HCT116 (cell line): Measurements from ENCODE around the gene SGCA. TPM values are rescaled to one million over a fixed set of nuclear protein-coding genes. Genes with fewer than 3 reads are reported as not detected.

Experiments
- ATAC-seq: fragments of 200-7000 bp; cut with Tn5 transposase; 2 replicates; pipeline ENCODE4 v1.9.1; 2020; ENCODE audit warnings: mild to moderate bottlenecking, moderate library complexity
- BruUV-seq: library from RNA; stranded (reverse); fragments of 400-500 nt; replicated peaks from 2 replicates; lab custom pipeline; 2021; lab: Mats Ljungman, UMichigan
- CTCF ChIA-PET: fragments of 300-600 bp; sonication (Branson Sonifier 250); formaldehyde crosslinking; loops from one replicate; lab custom pipeline; 2021; ENCODE audit warnings: antibody characterized with exemption; lab: Charles Lee
- POLR2A ChIA-PET: fragments of 300-600, 350-600 bp; sonication (Branson Sonifier 250); formaldehyde crosslinking; loops from one replicate; lab custom pipeline; 2021; ENCODE audit warnings: antibody characterized with exemption; lab: Charles Lee
- RAD21 ChIA-PET, 2 experiments: fragments of 300-600 bp; sonication (Branson Sonifier 250); formaldehyde crosslinking; loops; one replicate each; lab custom pipeline; 2023; ENCODE audit warnings: low total read pairs in 2 of 2; ENCODE audit not compliant: uncharacterized antibody in 2 of 2, unreplicated experiment in 2 of 2, low non-redundant PET in 1 of 2; lab: Charles Lee
- DNase-seq: peaks from one replicate; pipeline ENCODE4 v3.0.0-alpha.2; 2010; ENCODE audit warnings: low read depth, low spot score
- H2AFZ ChIP-seq: fragments of 200-600 bp; shearing (Covaris generic), sonication (generic); 2 replicates; pipeline ENCODE4 v1.6.1; 2017; ENCODE audit warnings: low read depth, mixed run types, mixed read lengths, antibody characterized with exemption, low read length; ENCODE audit not compliant: poor library complexity, severe bottlenecking
- H3K27ac ChIP-seq: 2 replicates; pipeline ENCODE4 v1.5.1; 2012; ENCODE audit warnings: low read depth, low read length
- H3K27me3 ChIP-seq: fragments of 200-600 bp; sonication (generic); 2 replicates; pipeline ENCODE4 v1.6.1; 2016; ENCODE audit warnings: mixed run types, low read length, mixed read lengths; ENCODE audit not compliant: insufficient read depth
- H3K36me3 ChIP-seq, 2 experiments: fragments of 200-500 bp in 1 of 2; fragments of 200-600 bp in 1 of 2; sonication (Bioruptor generic) in 1 of 2; sonication (generic) in 1 of 2; 2 replicates each; pipeline versions ENCODE4 v1.5.1 to v1.6.1; 2014 to 2016; ENCODE audit warnings: low read length in 2 of 2, inconsistent platforms in 1 of 2, mixed read lengths in 1 of 2, mixed run types in 1 of 2; ENCODE audit not compliant: insufficient read depth in 2 of 2, control insufficient read depth in 1 of 2
- H3K4me1 ChIP-seq, 2 experiments: fragments of 200-600 bp in 1 of 2; sonication (generic) in 1 of 2; 2 replicates each; pipeline versions ENCODE4 v1.5.1 to v1.6.1; 2012 to 2017; ENCODE audit warnings: low read length in 2 of 2, inconsistent platforms in 1 of 2, mild to moderate bottlenecking in 1 of 2, mixed read lengths in 1 of 2, mixed run types in 1 of 2, moderate library complexity in 1 of 2; ENCODE audit not compliant: insufficient read depth in 2 of 2, control insufficient read depth in 1 of 2
- H3K4me2 ChIP-seq: fragments of 200-600 bp; sonication (generic); 2 replicates; pipeline ENCODE4 v1.6.1; 2017; ENCODE audit warnings: mixed run types, low read length, mixed read lengths
- H3K4me3 ChIP-seq, 2 experiments: fragments of 200-600 bp in 1 of 2; sonication (generic) in 1 of 2; replicated peaks in 1 of 2; 2 replicates each; pipeline ENCODE4 v1.5.1; 2011 to 2016; ENCODE audit warnings: low read length in 2 of 2, control low read depth in 1 of 2, low read depth in 1 of 2, mild to moderate bottlenecking in 1 of 2, mixed read lengths in 1 of 2, mixed run types in 1 of 2
- H3K79me2 ChIP-seq: fragments of 200-600 bp; sonication (generic); 2 replicates; pipeline ENCODE4 v1.6.1; 2017; ENCODE audit warnings: mild to moderate bottlenecking, mixed run types, low read length, moderate library complexity, mixed read lengths; ENCODE audit not compliant: insufficient read depth
- H3K9ac ChIP-seq: fragments of 200-600 bp; sonication (generic); 2 replicates; pipeline ENCODE4 v1.6.1; 2016; ENCODE audit warnings: low read length, mixed read lengths
- H3K9me2 ChIP-seq: fragments of 200-600 bp; sonication (generic), shearing (Covaris generic); 2 replicates; pipeline ENCODE4 v1.6.1; 2017; ENCODE audit warnings: mixed run types, mild to moderate bottlenecking, moderate library complexity; ENCODE audit not compliant: insufficient read depth
- H3K9me3 ChIP-seq, 2 experiments: fragments of 200-500 bp in 1 of 2; fragments of 200-600 bp in 1 of 2; sonication (Bioruptor generic) in 1 of 2; sonication (generic) in 1 of 2; 2 replicates each; pipeline ENCODE4 v1.6.1; 2014 to 2017; ENCODE audit warnings: low read length in 2 of 2, mixed read lengths in 2 of 2, inconsistent platforms in 1 of 2, low read depth in 1 of 2, mild to moderate bottlenecking in 1 of 2, mixed run types in 1 of 2, moderate library complexity in 1 of 2; ENCODE audit not compliant: control insufficient read depth in 1 of 2, insufficient read depth in 1 of 2
- H4K20me1 ChIP-seq: fragments of 200-600 bp; sonication (generic), shearing (Covaris generic); 2 replicates; pipeline ENCODE4 v1.6.1; 2017; ENCODE audit warnings: mixed run types, mild to moderate bottlenecking, moderate library complexity; ENCODE audit not compliant: insufficient read depth
- CBX3 ChIP-seq: IDR thresholded peaks from 2 replicates; pipeline ENCODE4 v1.6.1; 2012; ENCODE audit warnings: low read depth
- CEBPB ChIP-seq: IDR thresholded peaks from 2 replicates; pipeline ENCODE4 v1.6.1; 2012; ENCODE audit warnings: low read depth
- EGR1 ChIP-seq: IDR thresholded peaks from 2 replicates; pipeline ENCODE4 v1.6.1; 2012; ENCODE audit warnings: low read depth
- ELF1 ChIP-seq: IDR thresholded peaks from 2 replicates; pipeline ENCODE4 v1.6.1; 2012; ENCODE audit warnings: low read depth, borderline replicate concordance
- EZH2 ChIP-seq: fragments of 200-600 bp; sonication (generic); IDR thresholded peaks from 2 replicates; pipeline ENCODE4 v1.6.1; 2017; ENCODE audit warnings: antibody characterized with exemption, mixed run types
- FOSL1 ChIP-seq: IDR thresholded peaks from 2 replicates; pipeline ENCODE4 v1.6.1; 2012; ENCODE audit warnings: low read depth
- JUND ChIP-seq: IDR thresholded peaks from 2 replicates; pipeline ENCODE4 v1.6.1; 2012
- POLR2AphosphoS5 ChIP-seq: IDR thresholded peaks from 2 replicates; pipeline ENCODE4 v1.6.1; 2011; ENCODE audit warnings: mild to moderate bottlenecking, low read depth, low read length, moderate library complexity
- RAD21 ChIP-seq: IDR thresholded peaks from 2 replicates; pipeline ENCODE4 v1.6.1; 2012; ENCODE audit warnings: low read depth, mild to moderate bottlenecking
- SIN3A ChIP-seq: IDR thresholded peaks from 2 replicates; pipeline ENCODE4 v1.6.1; 2012; ENCODE audit warnings: low read depth
- SP1 ChIP-seq: IDR thresholded peaks from 2 replicates; pipeline ENCODE4 v1.6.1; 2012; ENCODE audit warnings: low read depth
- TCF7L2 ChIP-seq: IDR thresholded peaks from 2 replicates; pipeline ENCODE4 v1.7.0; 2011; ENCODE audit warnings: borderline replicate concordance, inconsistent platforms; ENCODE audit not compliant: insufficient read depth, insufficient read length; ENCODE audit errors: extremely low read depth
- YY1 ChIP-seq: IDR thresholded peaks from 2 replicates; pipeline ENCODE4 v1.6.1; 2011; ENCODE audit warnings: low read length, low read depth, moderate library complexity, mild to moderate bottlenecking; ENCODE audit not compliant: insufficient replicate concordance; ENCODE audit errors: extremely low read depth
- ZFX ChIP-seq: fragments of 450-650 bp; IDR thresholded peaks from 2 replicates; pipeline ENCODE4 v1.6.1; 2017
- intact Hi-C: fragments of 100-400 bp; cut with micrococcal nuclease; formaldehyde crosslinking; loops from 2 replicates; pipeline ENCODE4 v1.10.0; 2022
- total RNA-seq: library from RNA; stranded (reverse); gene quantifications from one replicate; pipeline ENCODE4 v1.2.1, GENCODE V29; 2021; ENCODE audit not compliant: unreplicated experiment
- TF ChIP-seq, protein P1 (sequence below): IDR thresholded peaks from 2 replicates; pipeline ENCODE4 v1.6.1; 2011; ENCODE audit warnings: mild to moderate bottlenecking, low read length, moderate library complexity; ENCODE audit not compliant: insufficient replicate concordance; ENCODE audit errors: extremely low read depth
- TF ChIP-seq, protein P2 (sequence below): IDR thresholded peaks from 2 replicates; pipeline ENCODE4 v1.6.1; 2012
- TF ChIP-seq, protein P3 (sequence below), 3 experiments: fragments of 200-600 bp in 1 of 3; sonication (generic) in 1 of 3; IDR thresholded peaks in 2 of 3; conservative IDR thresholded peaks in 1 of 3; 2 replicates each; pipeline ENCODE4 v1.5.1; 2012 to 2017; ENCODE audit warnings: low read depth in 2 of 3, low read length in 2 of 3, antibody characterized with exemption in 1 of 3, borderline replicate concordance in 1 of 3, control low read depth in 1 of 3, mild to moderate bottlenecking in 1 of 3, mixed read lengths in 1 of 3, mixed run types in 1 of 3, moderate library complexity in 1 of 3; ENCODE audit not compliant: insufficient read depth in 1 of 3

SGCA gene
- total RNA-seq, 1 experiment from 2014 or later, result 0.37 TPM

DNA sequence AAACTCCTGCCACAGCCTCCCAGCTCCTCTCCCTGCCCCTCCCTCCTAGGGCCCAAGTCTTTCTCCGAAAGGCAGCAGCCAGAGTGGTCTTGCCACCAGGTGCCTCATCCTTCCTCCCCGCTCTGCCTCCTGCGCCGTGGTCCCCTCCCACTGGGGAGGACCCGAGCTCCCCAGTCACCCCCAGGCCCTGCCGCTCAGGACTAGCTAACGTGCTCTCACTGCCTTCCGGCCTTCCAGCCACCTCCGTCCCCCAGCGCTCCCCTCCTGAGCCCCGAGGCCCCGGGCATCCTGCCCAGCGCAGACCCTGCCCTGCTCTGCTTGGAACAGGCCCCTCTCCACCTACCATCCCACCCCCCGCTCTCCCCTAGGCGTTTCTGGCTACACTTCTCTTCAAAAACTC is 55.0 kb downstream of the SGCA start:
- H3K4me2 ChIP-seq, result no peak overlapping the region
- no peak for ATAC-seq
- no peak for TF ChIP-seq ELF1
- TF ChIP-seq EZH2, result no peak
- H3K9me2 ChIP-seq, result no peaks in the 10 kb centered on the region
- RAD21 ChIA-PET, result no interaction called here
- intact Hi-C loops, result no loop called here
- no peak overlapping the region for H3K9ac ChIP-seq
- H3K27me3 ChIP-seq, result no peaks in the 10 kb centered on the region
- CTCF ChIA-PET, result interaction anchor here (2.0 kb wide), 1 partner anchor 52 kb away, joined by 4 read pairs; no protein-coding TSS in a partner anchor
- POLR2A ChIA-PET, result interaction anchor here (1.3 kb wide), 1 partner anchor 11 kb away, joined by 3 read pairs; no protein-coding TSS in a partner anchor
- peaks cover 0 to 5% of the 10 kb centered on the region in 2 experiments; a peak in 2 of 4 replicates for H3K9me3 ChIP-seq
- DNase-seq, result no peak
- H3K27ac ChIP-seq, result no peak overlapping the region
- H4K20me1 ChIP-seq, result no peaks in the 10 kb centered on the region
- no peak overlapping the region for H2AFZ ChIP-seq
- H3K79me2 ChIP-seq, result no peaks in the 10 kb centered on the region
- BruUV-seq, result no TSS peak
- no peaks in the 10 kb centered on the region for H3K36me3 ChIP-seq
- no peak overlapping the region for H3K4me3 ChIP-seq
- peaks cover 25 to 34% of the 10 kb centered on the region in 2 experiments for H3K4me1 ChIP-seq

DNA sequence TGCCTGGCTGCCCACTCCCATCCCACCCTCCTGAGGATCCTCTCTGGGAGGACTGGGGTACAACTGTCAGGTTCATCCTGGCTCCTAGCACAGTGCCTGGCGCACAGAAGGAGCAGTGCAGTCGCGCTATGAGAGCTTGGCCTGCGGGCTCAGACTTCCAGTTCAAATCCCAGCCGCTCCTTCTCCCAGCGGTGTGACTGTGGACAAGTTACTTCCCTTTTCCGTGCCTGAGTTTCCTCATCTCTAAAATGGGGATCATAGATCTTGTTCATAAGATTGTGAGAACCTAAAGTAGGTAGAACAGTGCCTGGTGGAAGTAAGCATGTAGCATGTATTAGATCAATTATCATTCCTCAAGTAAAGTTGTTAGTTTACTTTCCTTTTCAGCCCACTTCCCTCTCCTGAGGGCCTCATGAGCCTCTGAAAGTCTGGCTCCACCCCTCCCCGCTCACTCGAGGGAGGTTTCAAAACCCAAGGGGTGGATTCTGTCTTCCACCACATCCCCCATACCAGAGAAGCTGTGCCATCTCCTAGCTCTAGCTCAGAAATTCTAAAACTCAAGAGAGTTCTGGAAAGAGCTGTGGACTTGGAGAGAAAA is 55.6 kb downstream of the SGCA start:
- no peaks in the 10 kb centered on the region for H3K79me2 ChIP-seq
- H3K9me2 ChIP-seq, result no peaks in the 10 kb centered on the region
- no peak for DNase-seq
- H4K20me1 ChIP-seq, result no peaks in the 10 kb centered on the region
- H2AFZ ChIP-seq, result no peak overlapping the region
- peaks cover 0 to 6% of the 10 kb centered on the region in 2 experiments; a peak in 2 of 4 replicates for H3K9me3 ChIP-seq
- BruUV-seq, result no TSS peak
- intact Hi-C loops, result no loop called here
- CTCF ChIA-PET, result no interaction called here
- RAD21 ChIA-PET, result no interaction called here
- no peaks in the 10 kb centered on the region for H3K27me3 ChIP-seq
- POLR2A ChIA-PET, result no interaction called here
- H3K9ac ChIP-seq, result no peak overlapping the region
- H3K4me3 ChIP-seq, result no peak overlapping the region
- H3K36me3 ChIP-seq, result no peaks in the 10 kb centered on the region
- H3K4me2 ChIP-seq, result no peak overlapping the region
- peaks cover 25 to 34% of the 10 kb centered on the region in 2 experiments for H3K4me1 ChIP-seq
- H3K27ac ChIP-seq, result no peak overlapping the region
- ATAC-seq, result no peak
- TF ChIP-seq JUND (no peak), YY1 (no peak), POLR2AphosphoS5 (no peak), SIN3A (no peak), CBX3 (no peak), ELF1 (no peak), FOSL1 (no peak), RAD21 (no peak), CEBPB (no peak), ZFX (no peak), TCF7L2 (no peak), EGR1 (no peak), SP1 (no peak)
- TF ChIP-seq, protein P1, sequence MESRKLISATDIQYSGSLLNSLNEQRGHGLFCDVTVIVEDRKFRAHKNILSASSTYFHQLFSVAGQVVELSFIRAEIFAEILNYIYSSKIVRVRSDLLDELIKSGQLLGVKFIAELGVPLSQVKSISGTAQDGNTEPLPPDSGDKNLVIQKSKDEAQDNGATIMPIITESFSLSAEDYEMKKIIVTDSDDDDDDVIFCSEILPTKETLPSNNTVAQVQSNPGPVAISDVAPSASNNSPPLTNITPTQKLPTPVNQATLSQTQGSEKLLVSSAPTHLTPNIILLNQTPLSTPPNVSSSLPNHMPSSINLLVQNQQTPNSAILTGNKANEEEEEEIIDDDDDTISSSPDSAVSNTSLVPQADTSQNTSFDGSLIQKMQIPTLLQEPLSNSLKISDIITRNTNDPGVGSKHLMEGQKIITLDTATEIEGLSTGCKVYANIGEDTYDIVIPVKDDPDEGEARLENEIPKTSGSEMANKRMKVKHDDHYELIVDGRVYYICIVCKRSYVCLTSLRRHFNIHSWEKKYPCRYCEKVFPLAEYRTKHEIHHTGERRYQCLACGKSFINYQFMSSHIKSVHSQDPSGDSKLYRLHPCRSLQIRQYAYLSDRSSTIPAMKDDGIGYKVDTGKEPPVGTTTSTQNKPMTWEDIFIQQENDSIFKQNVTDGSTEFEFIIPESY, result no peak
- TF ChIP-seq, protein P2, sequence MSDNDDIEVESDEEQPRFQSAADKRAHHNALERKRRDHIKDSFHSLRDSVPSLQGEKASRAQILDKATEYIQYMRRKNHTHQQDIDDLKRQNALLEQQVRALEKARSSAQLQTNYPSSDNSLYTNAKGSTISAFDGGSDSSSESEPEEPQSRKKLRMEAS, result no peak
- TF ChIP-seq, protein P3, sequence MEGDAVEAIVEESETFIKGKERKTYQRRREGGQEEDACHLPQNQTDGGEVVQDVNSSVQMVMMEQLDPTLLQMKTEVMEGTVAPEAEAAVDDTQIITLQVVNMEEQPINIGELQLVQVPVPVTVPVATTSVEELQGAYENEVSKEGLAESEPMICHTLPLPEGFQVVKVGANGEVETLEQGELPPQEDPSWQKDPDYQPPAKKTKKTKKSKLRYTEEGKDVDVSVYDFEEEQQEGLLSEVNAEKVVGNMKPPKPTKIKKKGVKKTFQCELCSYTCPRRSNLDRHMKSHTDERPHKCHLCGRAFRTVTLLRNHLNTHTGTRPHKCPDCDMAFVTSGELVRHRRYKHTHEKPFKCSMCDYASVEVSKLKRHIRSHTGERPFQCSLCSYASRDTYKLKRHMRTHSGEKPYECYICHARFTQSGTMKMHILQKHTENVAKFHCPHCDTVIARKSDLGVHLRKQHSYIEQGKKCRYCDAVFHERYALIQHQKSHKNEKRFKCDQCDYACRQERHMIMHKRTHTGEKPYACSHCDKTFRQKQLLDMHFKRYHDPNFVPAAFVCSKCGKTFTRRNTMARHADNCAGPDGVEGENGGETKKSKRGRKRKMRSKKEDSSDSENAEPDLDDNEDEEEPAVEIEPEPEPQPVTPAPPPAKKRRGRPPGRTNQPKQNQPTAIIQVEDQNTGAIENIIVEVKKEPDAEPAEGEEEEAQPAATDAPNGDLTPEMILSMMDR (IDR thresholded peaks at IDR 0.05 in 2 of 3, conservative IDR thresholded peaks at IDR 0.05 in 1 of 3; ENCODE audit: borderline replicate concordance in 1 of 3, insufficient read depth in 1 of 3, low read depth in 2 of 3, low read length in 2 of 3), result no peak
